ENCODE measurements around the gene RUFY3.

GRCh38 chr4:70701271-70701670 is 20.5 kb upstream of the RUFY3 start:
- TF ChIP-seq PRDM10 (IDR thresholded peaks at IDR 0.05; ENCODE audit: partially characterized antibody) (no peak), CTCF (IDR thresholded peaks at IDR 0.05 in 2 of 3, conservative IDR thresholded peaks at IDR 0.05 in 1 of 3; ENCODE audit: insufficient read depth in 2 of 3, low read depth in 1 of 3, low read length in 3 of 3) (no peak), ZFX (CRISPR knock-in tag; IDR thresholded peaks at IDR 0.05) (no peak), HBP1 (CRISPR knock-in tag; IDR thresholded peaks at IDR 0.05) (no peak), TEAD1 (CRISPR knock-in tag; IDR thresholded peaks at IDR 0.05) (no peak)

All from K562 (cell line).